Kidney (tissue), 14 donors: ENCODE data around the gene CPVL. TPM values are rescaled to one million over a fixed set of nuclear protein-coding genes. Genes with fewer than 3 reads are reported as not detected.

Source experiments
- DNase-seq, 5 donors: peaks; one replicate each; pipeline ENCODE4 v3.0.0-alpha.2; 2013 to 2020
- FAIRE-seq: peaks from 2 replicates; lab custom pipeline; 2012; peaks lifted over from hg19 to GRCh38; lab: Jason Lieb, UNC
- H3K27ac ChIP-seq, 2 donors: one replicate each; pipeline ENCODE4 v1.7.0; 2013; ENCODE audit warnings: low read depth in 2 of 2, low read length in 2 of 2, inconsistent platforms in 1 of 2
- H3K27me3 ChIP-seq: one replicate; pipeline ENCODE4 v1.7.1; 2013; ENCODE audit warnings: low read length, inconsistent platforms; ENCODE audit not compliant: control insufficient read depth, insufficient read depth
- H3K36me3 ChIP-seq, 3 donors: one replicate each; pipeline versions ENCODE4 v1.7.0 to v1.7.1; 2013; ENCODE audit warnings: low read length in 3 of 3, control low read depth in 1 of 3, inconsistent platforms in 1 of 3; ENCODE audit not compliant: insufficient read depth in 3 of 3, control insufficient read depth in 2 of 3
- H3K4me1 ChIP-seq, 3 donors: one replicate each; pipeline versions ENCODE4 v1.7.0 to v1.7.1; 2013; ENCODE audit warnings: low read length in 3 of 3, inconsistent platforms in 1 of 3, low read depth in 1 of 3; ENCODE audit not compliant: control insufficient read depth in 2 of 3, insufficient read depth in 2 of 3
- H3K4me3 ChIP-seq, 3 donors: one replicate each; pipeline versions ENCODE4 v1.7.0 to v1.8.1; 2013; ENCODE audit warnings: low read length in 3 of 3, control low read depth in 1 of 3, inconsistent platforms in 1 of 3
- H3K9ac ChIP-seq, 3 donors: one replicate each; pipeline versions ENCODE4 v1.7.0 to v1.7.1; 2013; ENCODE audit warnings: low read length in 3 of 3, control low read depth in 1 of 3, inconsistent platforms in 1 of 3
- H3K9me3 ChIP-seq, 3 donors: one replicate each; pipeline versions ENCODE4 v1.7.0 to v1.7.1; 2013; ENCODE audit warnings: low read length in 3 of 3, control low read depth in 1 of 3, inconsistent platforms in 1 of 3; ENCODE audit not compliant: control insufficient read depth in 2 of 3, insufficient read depth in 1 of 3
- intact Hi-C: fragments of 100-400 bp; cut with DNase I; formaldehyde crosslinking; loops from one replicate; pipeline ENCODE4 v1.11.1; 2022
- polyA plus RNA-seq: library from polyadenylated mRNA; stranded (reverse); fragments of 350-450 nt; fragmentation: Illumina TruSeq; extraction: RNeasy Lipid Tissue Mini Kit (QIAGEN cat#74804); gene quantifications from one replicate; pipeline ENCODE4 v1.2.3, GENCODE V29; 2014; ENCODE audit warnings: low read depth, low replicate concordance; ENCODE audit not compliant: insufficient read depth
- total RNA-seq: library from RNA; stranded (reverse); fragmentation: NEBNext Ultra II Directional; extraction: Animal tissue kit (Norgen Biotek cat#: 25700); gene quantifications from one replicate; pipeline ENCODE4 v1.2.1, GENCODE V29; 2021
- TF ChIP-seq, protein P1 (sequence below): IDR thresholded peaks from 3 replicates; pipeline ENCODE4 v1.5.1; 2012; ENCODE audit warnings: mild to moderate bottlenecking, moderate library complexity, borderline replicate concordance; ENCODE audit not compliant: insufficient read depth; ENCODE audit errors: extremely low read depth
- donor health status: control.
- donor health status: control.
- donor health status: control.
- donor health status: control.
- donor health status: control.
- donor health status: DM: yes; HTN: yes; CAD: no.
- donor health status: Normal renal cell carcinoma (clear cell type).

Gene CPVL
- total and polyA plus RNA-seq, 2 donors from 2014 or later, result 104 to 133 TPM

- no peak overlapping the region for H3K9ac ChIP-seq
- FAIRE-seq (no peak), DNase-seq (no peak)
- H3K27ac ChIP-seq, result no peak overlapping the region
- H3K4me1 ChIP-seq, result no peaks in the 10 kb centered on the region
- intact Hi-C loops, result no loop called here
- no peak overlapping the region for H3K4me3 ChIP-seq
- no peaks in the 10 kb centered on the region for H3K27me3 ChIP-seq
- TF ChIP-seq, protein P1, sequence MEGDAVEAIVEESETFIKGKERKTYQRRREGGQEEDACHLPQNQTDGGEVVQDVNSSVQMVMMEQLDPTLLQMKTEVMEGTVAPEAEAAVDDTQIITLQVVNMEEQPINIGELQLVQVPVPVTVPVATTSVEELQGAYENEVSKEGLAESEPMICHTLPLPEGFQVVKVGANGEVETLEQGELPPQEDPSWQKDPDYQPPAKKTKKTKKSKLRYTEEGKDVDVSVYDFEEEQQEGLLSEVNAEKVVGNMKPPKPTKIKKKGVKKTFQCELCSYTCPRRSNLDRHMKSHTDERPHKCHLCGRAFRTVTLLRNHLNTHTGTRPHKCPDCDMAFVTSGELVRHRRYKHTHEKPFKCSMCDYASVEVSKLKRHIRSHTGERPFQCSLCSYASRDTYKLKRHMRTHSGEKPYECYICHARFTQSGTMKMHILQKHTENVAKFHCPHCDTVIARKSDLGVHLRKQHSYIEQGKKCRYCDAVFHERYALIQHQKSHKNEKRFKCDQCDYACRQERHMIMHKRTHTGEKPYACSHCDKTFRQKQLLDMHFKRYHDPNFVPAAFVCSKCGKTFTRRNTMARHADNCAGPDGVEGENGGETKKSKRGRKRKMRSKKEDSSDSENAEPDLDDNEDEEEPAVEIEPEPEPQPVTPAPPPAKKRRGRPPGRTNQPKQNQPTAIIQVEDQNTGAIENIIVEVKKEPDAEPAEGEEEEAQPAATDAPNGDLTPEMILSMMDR, result no peak
- H3K9me3 ChIP-seq, result no peaks in the 10 kb centered on the region
- no peaks in the 10 kb centered on the region for H3K36me3 ChIP-seq
Measured at GRCh38 chr7:29077176-29077575, 69.2 kb downstream of the CPVL start.

DNA sequence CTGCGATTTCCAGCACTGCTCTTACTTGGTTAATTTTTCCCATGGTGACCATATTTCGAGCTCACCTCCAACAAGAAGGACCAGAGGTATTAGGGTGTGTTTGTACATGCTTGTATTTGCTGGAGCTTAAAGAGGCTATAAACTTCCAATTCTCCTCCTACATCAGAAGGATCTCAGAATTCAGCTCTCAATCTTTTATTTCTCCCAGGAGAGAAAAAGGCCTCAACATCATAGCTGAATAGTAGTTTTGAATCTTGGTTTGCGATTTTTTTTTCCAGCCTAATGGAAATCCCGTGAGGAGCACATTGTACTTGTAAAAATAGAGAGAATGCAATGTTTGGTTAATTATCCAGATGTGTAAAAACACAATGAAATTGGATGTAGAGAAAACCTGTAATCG is 69.7 kb downstream of the CPVL start:
- Histone ChIP-seq H3K27ac (no peak overlapping the region), H3K27me3 (no peaks in the 10 kb centered on the region), H3K9me3 (no peaks in the 10 kb centered on the region), H3K36me3 (no peaks in the 10 kb centered on the region), H3K9ac (no peak overlapping the region), H3K4me1 (no peaks in the 10 kb centered on the region), H3K4me3 (no peak overlapping the region)
- peak in 1 of 5 donors; percentile 12 for DNase-seq
- intact Hi-C loops, result no loop called here
- TF ChIP-seq, protein P1, result no peak
- no peak for FAIRE-seq

DNA sequence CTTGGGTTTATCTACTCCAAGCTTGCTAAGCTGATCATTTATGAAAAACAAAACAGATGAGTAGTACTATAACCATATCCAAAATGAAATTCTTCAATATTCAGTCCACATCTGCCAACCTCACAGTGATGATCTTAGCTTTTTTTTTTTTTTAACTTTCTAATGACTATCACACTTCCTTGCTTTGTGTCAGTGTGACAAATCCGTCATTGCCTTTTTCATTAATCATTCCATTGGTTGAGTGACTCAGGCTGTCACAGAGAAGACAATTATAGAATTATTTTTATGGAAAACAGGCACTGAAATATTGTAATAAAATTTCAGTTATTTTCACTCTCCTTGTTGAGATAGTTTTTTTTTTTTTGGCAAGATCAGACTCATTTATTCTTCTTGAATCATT is 70.7 kb downstream of the CPVL start:
- H3K27ac ChIP-seq, result no peak overlapping the region
- TF ChIP-seq, protein P1, result no peak
- no peaks in the 10 kb centered on the region for H3K9me3 ChIP-seq
- H3K36me3 ChIP-seq, result no peaks in the 10 kb centered on the region
- no peak for DNase-seq
- H3K4me1 ChIP-seq, result no peaks in the 10 kb centered on the region
- FAIRE-seq, result no peak
- no peak overlapping the region for H3K4me3 ChIP-seq
- no peak overlapping the region for H3K9ac ChIP-seq
- intact Hi-C loops, result no loop called here
- no peaks in the 10 kb centered on the region for H3K27me3 ChIP-seq

GRCh38 chr7:29071203-29071874 is 75.0 kb downstream of the CPVL start:
- H3K9ac ChIP-seq, result no peak overlapping the region
- no peaks in the 10 kb centered on the region for H3K27me3 ChIP-seq
- DNase-seq, result peak in 1 of 5 donors; percentile 46
- H3K9me3 ChIP-seq, result no peaks in the 10 kb centered on the region
- TF ChIP-seq, protein P1, result no peak
- H3K4me1 ChIP-seq, result no peaks in the 10 kb centered on the region
- H3K27ac ChIP-seq, result no peak overlapping the region
- H3K36me3 ChIP-seq, result no peaks in the 10 kb centered on the region
- no peak overlapping the region for H3K4me3 ChIP-seq
- intact Hi-C loops, result no loop called here
- no peak for FAIRE-seq
